HG03103 (cell line): Measurements from ENCODE around the gene OTUD7B.
"Not testable (repeated sequence)": the region's sequence is repeated elsewhere in the genome, so short reads cannot be mapped to it uniquely, and the experiment has no call there.

Source experiments
- ATAC-seq: cut with Tn5 transposase; IDR thresholded peaks from one replicate; pipeline ENCODE4 v1.9.1; 2021; ENCODE audit warnings: low read depth; ENCODE audit not compliant: unreplicated experiment

The OTUD7B gene

GRCh38 chr1:149962039-149962647, 48.4 kb downstream of the OTUD7B start:
- no peak for ATAC-seq

- ATAC-seq, result not testable (repeated sequence)
Observed at GRCh38 chr1:149957548-149957947, 53.0 kb downstream of the OTUD7B start.

GRCh38 chr1:149949911-149950310, 60.6 kb downstream of the OTUD7B start:
- no peak for ATAC-seq

- ATAC-seq, result no peak
Observed at GRCh38 chr1:149945206-149945605, 65.3 kb downstream of the OTUD7B start.

GRCh38 chr1:149942885-149943284, 67.6 kb downstream of the OTUD7B start:
- no peak for ATAC-seq

GRCh38 chr1:149942207-149942606, 68.3 kb downstream of the OTUD7B start:
- no peak for ATAC-seq

GRCh38 chr1:149940427-149940826, 70.1 kb downstream of the OTUD7B start:
- no peak for ATAC-seq

GRCh38 chr1:149938668-149939003, 71.9 kb downstream of the OTUD7B start:
- not testable (repeated sequence) for ATAC-seq

- ATAC-seq, result no peak
Observed at GRCh38 chr1:149937759-149938158, 72.8 kb downstream of the OTUD7B start.

- no peak for ATAC-seq
Observed at GRCh38 chr1:149936992-149937705, 73.4 kb downstream of the OTUD7B start.

GRCh38 chr1:149936170-149936991, 74.1 kb downstream of the OTUD7B start, which contains the start of gene MTMR11:
Gene MTMR11, minus strand, starts transcription at chr1:149936879. Its CDS starts 232 bp downstream, at chr1:149936647.
- ATAC-seq, result no peak

- no peak for ATAC-seq
Observed at GRCh38 chr1:149934356-149934755, 76.2 kb downstream of the OTUD7B start.

- ATAC-seq, result no peak
Observed at GRCh38 chr1:149933208-149933607, 77.3 kb downstream of the OTUD7B start.

GRCh38 chr1:149932474-149932873, 78.1 kb downstream of the OTUD7B start:
- ATAC-seq, result no peak

GRCh38 chr1:149931212-149931790, 79.2 kb downstream of the OTUD7B start:
- ATAC-seq, result no peak

GRCh38 chr1:149929856-149930255, 80.7 kb downstream of the OTUD7B start:
- ATAC-seq, result no peak

GRCh38 chr1:149928401-149928724, 82.2 kb downstream of the OTUD7B start:
- ATAC-seq, result no peak

GRCh38 chr1:149927563-149928400, 82.7 kb downstream of the OTUD7B start, which contains the start of gene SF3B4:
Gene SF3B4, minus strand, starts transcription at chr1:149927803. Its CDS starts 44 bp downstream, at chr1:149927759.
- ATAC-seq, result peak; percentile 80

- ATAC-seq, result no peak
Observed at GRCh38 chr1:149927056-149927562, 83.4 kb downstream of the OTUD7B start.

GRCh38 chr1:149926296-149926695, 84.2 kb downstream of the OTUD7B start:
- no peak for ATAC-seq
